NCI-H128 (cell line): ENCODE measurements around the gene SCRN2.

Experiments used
- DNase-seq: peaks from one replicate; lab custom pipeline; 2025; ENCODE audit not compliant: unreplicated experiment; lab: John Stamatoyannopoulos, UW

Gene SCRN2

GRCh38 chr17:47847341-47848197 lies 6.5 kb upstream of the SCRN2 start:
- DNase-seq = no peak

GRCh38 chr17:47846716-47847340 lies 5.8 kb upstream of the SCRN2 start:
- no peak for DNase-seq

GRCh38 chr17:47845716-47846075 lies 4.6 kb upstream of the SCRN2 start:
- no peak for DNase-seq

GRCh38 chr17:47844814-47845715 lies 4.0 kb upstream of the SCRN2 start:
- DNase-seq = no peak

GRCh38 chr17:47844227-47844626 lies 3.2 kb upstream of the SCRN2 start:
- DNase-seq = no peak

- DNase-seq = no peak
Measured at GRCh38 chr17:47843391-47843730, 2.3 kb upstream of the SCRN2 start.

GRCh38 chr17:47841488-47842291 lies 617 bp upstream of the SCRN2 start:
- DNase-seq = no peak

GRCh38 chr17:47840001-47840741 lies 902 bp downstream of the SCRN2 start:
- DNase-seq = no peak

- no peak for DNase-seq
Measured at GRCh38 chr17:47839071-47839470, 2.0 kb downstream of the SCRN2 start.

GRCh38 chr17:47838636-47839035 lies 2.4 kb downstream of the SCRN2 start:
- no peak for DNase-seq

GRCh38 chr17:47837401-47838039 lies 3.6 kb downstream of the SCRN2 start:
- DNase-seq = no peak

GRCh38 chr17:47836601-47837000 lies 4.5 kb downstream of the SCRN2 start:
- DNase-seq = no peak

- DNase-seq = no peak
Measured at GRCh38 chr17:47834756-47835155, 6.3 kb downstream of the SCRN2 start.

- DNase-seq = no peak
Measured at GRCh38 chr17:47831934-47832327, 9.1 kb downstream of the SCRN2 start.

- peak; percentile 70 for DNase-seq
Measured at GRCh38 chr17:47831003-47831933, 9.8 kb downstream of the SCRN2 start, which contains the start of the genes LRRC46 and MRPL10. Gene LRRC46, plus strand, starts transcription at chr17:47831670. Its CDS starts 320 bp downstream, at chr17:47831990. Gene MRPL10, minus strand, starts transcription at chr17:47831541. Its CDS starts 30 bp downstream, at chr17:47831511.

- DNase-seq = no peak
Measured at GRCh38 chr17:47830396-47831002, 10.6 kb downstream of the SCRN2 start.

GRCh38 chr17:47829870-47830269 lies 11.2 kb downstream of the SCRN2 start:
- DNase-seq = no peak

GRCh38 chr17:47823519-47823918 lies 17.6 kb downstream of the SCRN2 start:
- DNase-seq = no peak
